Measurements from ENCODE around the gene RAD23A. TPM values are rescaled to one million over a fixed set of nuclear protein-coding genes. Genes with fewer than 3 reads are reported as not detected.

The RAD23A gene
- total and polyA plus RNA-seq, 7 donors, result 403 to 801 (median 567) TPM

DNA sequence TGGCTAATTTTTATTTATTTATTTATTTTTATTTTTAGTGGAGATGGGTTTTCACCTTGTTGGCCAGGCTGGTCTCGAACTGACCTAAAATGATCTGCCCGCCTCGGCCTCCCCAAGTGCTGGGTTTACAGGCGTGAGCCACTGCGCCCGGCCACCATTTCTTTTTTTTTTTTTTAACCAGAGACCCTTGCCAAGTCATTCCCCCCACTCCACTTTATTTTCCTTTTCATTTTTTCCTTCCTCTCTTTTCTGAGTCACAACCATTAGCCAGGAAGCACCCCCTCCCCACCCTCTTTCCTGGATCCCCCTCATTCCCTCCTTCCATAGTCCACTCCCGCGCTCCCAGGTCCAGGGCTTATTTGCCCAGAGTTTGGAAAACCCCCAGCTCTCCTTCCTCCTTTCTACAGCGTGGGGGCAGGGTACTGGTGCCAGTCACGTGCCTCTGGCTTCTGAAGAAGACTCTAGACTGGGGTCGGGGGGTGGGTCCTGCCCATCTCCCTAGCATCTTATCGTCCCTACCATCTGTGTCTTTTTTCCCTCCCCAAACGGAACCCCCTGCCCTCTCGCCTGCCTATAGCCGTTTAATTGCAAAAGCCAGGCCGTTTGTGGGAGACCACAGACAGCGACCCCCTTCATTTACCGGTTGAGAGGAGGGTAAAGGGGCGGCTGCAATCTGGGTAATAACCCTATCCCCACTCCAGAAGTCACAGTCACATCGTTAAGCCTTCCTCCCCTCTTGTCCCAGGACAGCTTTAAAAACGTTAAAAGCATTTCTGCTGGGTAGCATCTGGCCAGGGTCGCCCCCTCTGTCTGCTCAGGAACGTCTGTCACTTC, 8.4 kb upstream of the RAD23A start:
- Histone ChIP-seq H3K4me1 (peaks cover 28% of the 10 kb centered on the region), H3K27ac (peak overlapping the region; percentile 51), H3K9me3 (no peaks in the 10 kb centered on the region), H3K4me3 (peak overlapping the region; percentile 98), H3K36me3 (ENCODE audit: insufficient read depth in 1 of 2, low read depth in 1 of 2) (peaks cover 13 to 31% of the 10 kb centered on the region in 2 donors), H3K27me3 (ENCODE audit: insufficient read depth in 3 of 3, low read length in 2 of 3) (no peaks in the 10 kb centered on the region)
- intact Hi-C loops (cut with DNase I), result loop anchor here in 1 of 2 donors (10.0 kb wide), 1 partner anchor 133 kb away; the partner anchor contains the start of genes PRDX2, RNASEH2A and THSD8
- no peak for TF ChIP-seq CTCF (IDR thresholded peaks at IDR 0.05)
- ATAC-seq (no peak), DNase-seq (no peak)
- 24 to 30% (median 26%) methylated on average over 23 of the region's 23 CpGs for WGBS, 3 donors

- peak; percentile 91 to 94 (median 92) for ATAC-seq
- peaks cover 13 to 40% of the 10 kb centered on the region in 2 donors for H3K36me3 ChIP-seq (ENCODE audit: insufficient read depth in 1 of 2, low read depth in 1 of 2)
- DNase-seq, result peak; percentile 100
- TF ChIP-seq CTCF (IDR thresholded peaks at IDR 0.05), result no peak
- peak within 1 kb of the TSS; percentile 98 for H3K27ac ChIP-seq
- no peaks in the 10 kb centered on the region for H3K9me3 ChIP-seq
- no peaks in the 10 kb centered on the region for H3K27me3 ChIP-seq (ENCODE audit: insufficient read depth in 3 of 3, low read length in 2 of 3)
- intact Hi-C loops (cut with DNase I), result loop anchor here in 1 of 2 donors (10.0 kb wide), 1 partner anchor 133 kb away; the partner anchor contains the start of genes PRDX2, RNASEH2A and THSD8
- H3K4me3 ChIP-seq, result peak within 1 kb of the TSS; percentile 98
- 0% methylated on average over 41 to 63 of the region's 63 CpGs for WGBS, 3 donors
- H3K4me1 ChIP-seq, result peaks cover 23% of the 10 kb centered on the region
Measured at GRCh38 chr19:12937927-12938778, 7.5 kb upstream of the RAD23A start, which contains the start of gene CALR. CALR (plus strand) TSS chr19:12938609; CDS start chr19:12938680, 71 bp downstream.

- Histone ChIP-seq H3K4me1 (peaks cover 23% of the 10 kb centered on the region), H3K27ac (peak overlapping the region; percentile 98), H3K4me3 (peak overlapping the region; percentile 98), H3K27me3 (ENCODE audit: insufficient read depth in 3 of 3, low read length in 2 of 3) (no peaks in the 10 kb centered on the region), H3K36me3 (ENCODE audit: insufficient read depth in 1 of 2, low read depth in 1 of 2) (peaks cover 13 to 48% of the 10 kb centered on the region in 2 donors), H3K9me3 (no peaks in the 10 kb centered on the region)
- DNase-seq (peak in 1 of 2 donors; percentile 78), ATAC-seq (peak; percentile 30 to 59 (median 48))
- intact Hi-C loops (cut with DNase I), result loop anchor here in 1 of 2 donors (10.0 kb wide), 1 partner anchor 134 kb away; the partner anchor contains the start of genes PRDX2, RNASEH2A and THSD8
- WGBS, 3 donors, result 0 to 1% (median 1%) methylated on average over 54 of the region's 54 CpGs
- TF ChIP-seq CTCF (IDR thresholded peaks at IDR 0.05), result peak; percentile 25
Measured at GRCh38 chr19:12938779-12939601, 6.7 kb upstream of the RAD23A start.

DNA sequence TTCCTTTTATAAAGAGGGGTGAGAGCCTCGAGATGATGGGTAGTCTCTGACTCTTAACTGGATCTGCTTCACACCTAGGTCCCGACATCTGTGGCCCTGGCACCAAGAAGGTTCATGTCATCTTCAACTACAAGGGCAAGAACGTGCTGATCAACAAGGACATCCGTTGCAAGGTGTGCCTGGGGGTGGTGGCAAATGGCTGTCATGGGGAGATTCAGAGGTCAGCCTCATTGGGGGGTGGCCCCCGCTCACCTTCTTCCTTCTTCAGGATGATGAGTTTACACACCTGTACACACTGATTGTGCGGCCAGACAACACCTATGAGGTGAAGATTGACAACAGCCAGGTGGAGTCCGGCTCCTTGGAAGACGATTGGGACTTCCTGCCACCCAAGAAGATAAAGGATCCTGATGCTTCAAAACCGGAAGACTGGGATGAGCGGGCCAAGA, 5.7 kb upstream of the RAD23A start:
- 63 to 71% (median 65%) methylated on average over 10 of the region's 10 CpGs for WGBS, 3 donors
- peak overlapping the region; percentile 98 for H3K27ac ChIP-seq
- peaks cover 23% of the 10 kb centered on the region for H3K4me1 ChIP-seq
- H3K27me3 ChIP-seq (ENCODE audit: insufficient read depth in 3 of 3, low read length in 2 of 3), result no peaks in the 10 kb centered on the region
- ATAC-seq, result no peak
- intact Hi-C loops (cut with DNase I), result loop anchor here in 1 of 2 donors (10.0 kb wide), 1 partner anchor 135 kb away; the partner anchor contains the start of genes PRDX2, RNASEH2A and THSD8
- H3K9me3 ChIP-seq, result no peaks in the 10 kb centered on the region
- no peak for TF ChIP-seq CTCF (IDR thresholded peaks at IDR 0.05)
- H3K4me3 ChIP-seq, result peak overlapping the region; percentile 98
- no peak for DNase-seq
- peaks cover 13 to 58% of the 10 kb centered on the region in 2 donors for H3K36me3 ChIP-seq (ENCODE audit: insufficient read depth in 1 of 2, low read depth in 1 of 2)

Measured in psoas muscle (tissue), 8 donors.